Ishikawa (cell line): ENCODE data around the gene ATP9A.

Source experiments
- CEBPB ChIP-seq: IDR thresholded peaks from 2 replicates; pipeline ENCODE4 v1.6.1; 2012
- CREB1 ChIP-seq: IDR thresholded peaks from 2 replicates; pipeline ENCODE4 v1.6.1; 2012; ENCODE audit warnings: low read depth
- EGR1 ChIP-seq: IDR thresholded peaks from 2 replicates; pipeline ENCODE4 v1.6.1; 2012
- EP300 ChIP-seq: IDR thresholded peaks from 2 replicates; pipeline ENCODE4 v1.6.1; 2012; ENCODE audit warnings: borderline replicate concordance
- FOXM1 ChIP-seq: IDR thresholded peaks from 2 replicates; pipeline ENCODE4 v1.6.1; 2012; ENCODE audit warnings: low read depth, borderline replicate concordance
- MAX ChIP-seq: IDR thresholded peaks from 2 replicates; pipeline ENCODE4 v1.6.1; 2012
- NFIC ChIP-seq: IDR thresholded peaks from 2 replicates; pipeline ENCODE4 v1.6.1; 2012
- RAD21 ChIP-seq: IDR thresholded peaks from 2 replicates; pipeline ENCODE4 v1.6.1; 2012; ENCODE audit warnings: low read depth
- REST ChIP-seq: IDR thresholded peaks from 2 replicates; pipeline ENCODE4 v1.6.1; 2012; ENCODE audit warnings: low read depth, mild to moderate bottlenecking
- TAF1 ChIP-seq: IDR thresholded peaks from 2 replicates; pipeline ENCODE4 v1.6.1; 2012; ENCODE audit warnings: low read depth, mild to moderate bottlenecking
- TCF12 ChIP-seq: IDR thresholded peaks from 2 replicates; pipeline ENCODE4 v1.6.1; 2012; ENCODE audit warnings: low read depth
- TEAD4 ChIP-seq: IDR thresholded peaks from 2 replicates; pipeline ENCODE4 v1.6.1; 2012
- USF1 ChIP-seq: IDR thresholded peaks from 2 replicates; pipeline ENCODE4 v1.6.1; 2012
- YY1 ChIP-seq: IDR thresholded peaks from 2 replicates; pipeline ENCODE4 v1.6.1; 2012; ENCODE audit warnings: low read depth
- ZBTB7A ChIP-seq: IDR thresholded peaks from 2 replicates; pipeline ENCODE4 v1.6.1; 2012; ENCODE audit warnings: low read depth

Gene ATP9A

GRCh38 chr20:51791626-51792025, 23.4 kb upstream of the ATP9A start:
- TF ChIP-seq RAD21 = no peak
- no peak for TF ChIP-seq FOXM1
- TF ChIP-seq YY1 = no peak
- no peak for TF ChIP-seq TCF12
- no peak for TF ChIP-seq EP300
- no peak for TF ChIP-seq MAX
- TF ChIP-seq TAF1 = no peak
- no peak for TF ChIP-seq NFIC

- TF ChIP-seq REST = no peak
- TF ChIP-seq TAF1 = no peak
- TF ChIP-seq MAX = no peak
- no peak for TF ChIP-seq USF1
- no peak for TF ChIP-seq ZBTB7A
- TF ChIP-seq YY1 = no peak
- TF ChIP-seq TCF12 = no peak
- no peak for TF ChIP-seq CREB1
- no peak for TF ChIP-seq CEBPB
- TF ChIP-seq NFIC = no peak
- no peak for TF ChIP-seq EP300
- no peak for TF ChIP-seq RAD21
- no peak for TF ChIP-seq TEAD4
Measured at GRCh38 chr20:51790256-51790655, 22.1 kb upstream of the ATP9A start.

- TF ChIP-seq EP300 = no peak
- TF ChIP-seq REST = no peak
- no peak for TF ChIP-seq RAD21
- no peak for TF ChIP-seq FOXM1
- no peak for TF ChIP-seq TCF12
- TF ChIP-seq NFIC = no peak
- TF ChIP-seq YY1 = no peak
- no peak for TF ChIP-seq TEAD4
Measured at GRCh38 chr20:51789434-51789833, 21.2 kb upstream of the ATP9A start.

- TF ChIP-seq CEBPB (no peak), REST (no peak), USF1 (no peak), FOXM1 (no peak), TCF12 (no peak), RAD21 (no peak), NFIC (no peak), ZBTB7A (no peak), CREB1 (no peak), TEAD4 (no peak), EP300 (no peak)
Measured at GRCh38 chr20:51788822-51789221, 20.6 kb upstream of the ATP9A start.

- TF ChIP-seq TAF1 = no peak
- TF ChIP-seq ZBTB7A = no peak
- TF ChIP-seq EGR1 = no peak
Measured at GRCh38 chr20:51784299-51784698, 16.1 kb upstream of the ATP9A start.

GRCh38 chr20:51775241-51775640, 7.1 kb upstream of the ATP9A start:
- no peak for TF ChIP-seq YY1
- no peak for TF ChIP-seq TCF12
- no peak for TF ChIP-seq TAF1
- no peak for TF ChIP-seq EGR1
- no peak for TF ChIP-seq REST
- no peak for TF ChIP-seq RAD21
- no peak for TF ChIP-seq USF1
- no peak for TF ChIP-seq ZBTB7A
- no peak for TF ChIP-seq FOXM1
- TF ChIP-seq NFIC = no peak
